Keratinocyte (primary cell): ENCODE results near the gene LSM4.

Experiments
- EZH2 ChIP-seq: IDR thresholded peaks from one replicate; pipeline ENCODE4 v1.6.1; 2012; ENCODE audit warnings: inconsistent platforms, mild to moderate bottlenecking, low read length, moderate library complexity
- TF ChIP-seq, protein P1 (sequence below), 3 experiments: IDR thresholded peaks in 1 of 3; conservative IDR thresholded peaks in 1 of 3; optimal IDR thresholded peaks in 1 of 3; 2 replicates in 2 of 3; 3 replicates in 1 of 3; pipeline versions ENCODE3 to v1.5.1; 2011; ENCODE audit warnings: low read length in 3 of 3, mild to moderate bottlenecking in 3 of 3, moderate library complexity in 2 of 3, control low read depth in 1 of 3, inconsistent platforms in 1 of 3; ENCODE audit not compliant: insufficient read depth in 2 of 3; ENCODE audit errors: extremely low read depth in 1 of 3

DNA sequence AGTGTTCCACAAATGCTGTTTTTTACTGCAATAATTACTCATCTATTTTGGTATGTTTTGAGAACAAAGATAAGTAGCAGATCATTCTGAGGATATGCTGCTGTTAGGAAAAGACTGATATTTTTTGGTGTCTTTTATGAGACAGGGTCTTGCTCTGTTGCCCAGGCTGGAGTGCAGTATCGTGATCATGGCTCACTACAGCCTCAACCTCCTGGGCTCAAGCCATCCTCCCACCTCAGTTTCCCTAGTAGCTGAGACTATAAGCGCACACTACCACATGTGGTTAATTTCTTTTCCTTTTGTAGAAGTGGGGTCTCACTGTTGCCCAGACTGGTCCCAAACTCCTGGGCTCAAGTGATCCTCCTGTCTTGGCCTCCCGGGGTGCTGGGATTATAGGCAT is 9.5 kb downstream of the LSM4 start:
- TF ChIP-seq, protein P1, sequence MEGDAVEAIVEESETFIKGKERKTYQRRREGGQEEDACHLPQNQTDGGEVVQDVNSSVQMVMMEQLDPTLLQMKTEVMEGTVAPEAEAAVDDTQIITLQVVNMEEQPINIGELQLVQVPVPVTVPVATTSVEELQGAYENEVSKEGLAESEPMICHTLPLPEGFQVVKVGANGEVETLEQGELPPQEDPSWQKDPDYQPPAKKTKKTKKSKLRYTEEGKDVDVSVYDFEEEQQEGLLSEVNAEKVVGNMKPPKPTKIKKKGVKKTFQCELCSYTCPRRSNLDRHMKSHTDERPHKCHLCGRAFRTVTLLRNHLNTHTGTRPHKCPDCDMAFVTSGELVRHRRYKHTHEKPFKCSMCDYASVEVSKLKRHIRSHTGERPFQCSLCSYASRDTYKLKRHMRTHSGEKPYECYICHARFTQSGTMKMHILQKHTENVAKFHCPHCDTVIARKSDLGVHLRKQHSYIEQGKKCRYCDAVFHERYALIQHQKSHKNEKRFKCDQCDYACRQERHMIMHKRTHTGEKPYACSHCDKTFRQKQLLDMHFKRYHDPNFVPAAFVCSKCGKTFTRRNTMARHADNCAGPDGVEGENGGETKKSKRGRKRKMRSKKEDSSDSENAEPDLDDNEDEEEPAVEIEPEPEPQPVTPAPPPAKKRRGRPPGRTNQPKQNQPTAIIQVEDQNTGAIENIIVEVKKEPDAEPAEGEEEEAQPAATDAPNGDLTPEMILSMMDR (optimal IDR thresholded peaks at IDR 0.05 in 1 of 3, IDR thresholded peaks at IDR 0.05 in 1 of 3, conservative IDR thresholded peaks at IDR 0.05 in 1 of 3; ENCODE audit: extremely low read depth in 1 of 3, insufficient read depth in 2 of 3, low read length in 3 of 3) = no peak
- TF ChIP-seq EZH2 = no peak
